NCI-H524 treated with DMSO at 0.1 percent for 48 hours (cell line): ENCODE results near the gene C6orf62.
"Not testable (repeated sequence)": the region's sequence is repeated elsewhere in the genome, so short reads cannot be mapped to it uniquely, and the experiment has no call there.

Source experiments
- DNase-seq: peaks from one replicate; lab custom pipeline; 2025; lab: John Stamatoyannopoulos, UW

The C6orf62 gene

GRCh38 chr6:24719125-24719971 lies at the start of gene C6orf62:
Gene C6orf62 (minus strand): TSS chr6:24719154. CDS start chr6:24718668, 486 bp downstream.
- DNase-seq = no peak

- no peak for DNase-seq
Observed at GRCh38 chr6:24768361-24768760, 49.4 kb upstream of the C6orf62 start.

DNA sequence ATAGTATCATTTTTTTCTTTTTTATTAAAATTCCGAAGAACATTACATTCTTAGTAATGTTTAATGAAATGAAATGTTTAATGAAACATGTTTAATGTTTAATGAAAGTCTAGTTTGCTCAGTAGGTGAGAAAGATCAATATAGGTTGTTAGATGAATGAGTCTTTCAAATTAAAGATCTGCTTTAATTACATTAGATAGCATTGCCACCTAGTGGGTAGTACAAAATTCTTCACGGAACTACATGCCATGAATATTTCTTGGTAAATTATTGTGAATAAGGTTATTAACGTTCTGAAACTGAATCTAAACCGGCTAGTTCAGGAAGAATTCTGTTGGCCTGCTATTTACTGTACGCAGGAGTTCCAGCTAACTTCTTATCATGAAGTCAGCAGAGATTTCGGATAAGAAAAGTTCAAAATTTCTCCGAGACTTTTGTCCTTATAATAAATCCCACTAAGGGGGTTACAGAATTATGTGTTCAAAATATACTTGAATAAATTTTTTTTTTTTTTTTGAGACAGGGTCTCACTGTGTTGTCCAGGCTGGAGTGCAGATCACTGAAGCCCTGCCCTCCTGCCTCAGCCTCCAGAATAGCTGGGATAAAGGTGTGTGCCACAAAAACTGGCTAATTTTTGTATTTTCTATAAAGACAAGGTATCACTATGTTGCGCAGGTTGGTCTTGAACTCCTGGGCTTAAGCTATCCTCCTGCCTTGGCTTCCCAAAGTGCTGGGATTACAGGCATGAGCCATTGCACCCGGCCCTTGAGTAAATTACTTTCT lies 47.9 kb upstream of the C6orf62 start:
- no peak for DNase-seq

- not testable (repeated sequence) for DNase-seq
Observed at GRCh38 chr6:24765968-24766367, 47.0 kb upstream of the C6orf62 start.

DNA sequence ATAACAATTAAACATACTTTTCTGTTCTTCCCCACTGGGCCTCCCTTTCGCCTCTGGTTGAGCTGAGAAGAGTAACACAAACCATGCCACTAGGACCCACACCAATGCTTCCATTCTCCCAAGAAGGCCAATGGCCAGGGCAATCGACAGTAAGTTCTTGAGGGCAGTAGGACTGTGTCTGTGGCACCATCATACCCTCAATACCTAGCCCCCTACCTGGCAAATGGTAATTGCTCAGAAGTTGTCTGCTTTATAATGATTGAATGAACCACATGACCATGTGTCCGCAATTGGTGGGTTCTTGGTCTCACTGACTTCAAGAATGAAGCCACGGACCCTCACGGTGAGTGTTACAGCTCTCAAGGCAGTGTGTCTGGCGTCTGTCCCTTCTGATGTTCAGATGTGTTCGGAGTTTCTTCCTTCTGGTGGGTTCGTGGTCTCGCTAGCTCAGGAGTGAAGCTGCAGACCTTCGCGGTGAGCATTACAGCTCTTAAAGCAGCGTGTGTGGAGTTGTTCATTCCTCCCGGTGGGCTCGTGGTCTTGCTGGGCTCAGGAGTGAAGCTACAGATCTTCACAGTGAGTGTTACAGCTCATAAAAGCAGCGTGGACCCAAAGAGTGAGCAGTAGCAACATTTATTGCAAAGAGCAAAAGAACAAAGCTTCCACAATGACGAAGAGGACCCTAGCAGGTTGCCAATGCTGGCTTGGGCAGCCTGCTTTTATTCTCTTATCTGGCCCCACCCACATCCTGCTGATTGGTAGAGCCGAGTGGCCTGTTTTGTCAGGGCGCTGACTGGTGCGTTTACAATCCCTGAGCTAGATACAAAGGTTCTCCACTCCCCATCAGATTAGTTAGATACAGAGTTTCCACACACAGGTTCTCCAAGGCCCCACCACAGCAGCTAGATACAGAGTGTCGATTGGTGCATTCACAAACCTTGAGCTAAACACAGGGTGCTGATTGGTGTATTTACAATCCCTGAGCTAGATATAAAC lies 46.2 kb upstream of the C6orf62 start:
- DNase-seq = not testable (repeated sequence)

DNA sequence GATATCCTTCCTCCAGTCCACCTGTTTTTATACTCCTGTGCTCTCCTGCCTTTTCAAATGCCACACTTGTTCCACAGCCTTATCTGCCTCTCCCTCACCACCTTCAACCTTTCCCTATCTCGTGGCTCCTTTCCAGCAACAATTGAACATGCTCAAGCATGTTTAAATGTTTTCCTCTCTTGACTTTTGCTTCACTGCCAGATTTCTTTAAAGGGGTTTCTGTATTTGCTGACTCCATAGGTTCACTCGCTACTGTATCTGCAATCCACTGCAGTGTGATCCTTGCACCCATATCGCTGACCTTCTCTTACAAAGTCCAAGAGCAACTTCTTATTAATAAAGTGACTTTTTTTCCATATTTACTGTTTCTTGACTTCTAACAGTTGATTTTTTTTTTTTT lies 44.6 kb upstream of the C6orf62 start:
- DNase-seq = no peak

DNA sequence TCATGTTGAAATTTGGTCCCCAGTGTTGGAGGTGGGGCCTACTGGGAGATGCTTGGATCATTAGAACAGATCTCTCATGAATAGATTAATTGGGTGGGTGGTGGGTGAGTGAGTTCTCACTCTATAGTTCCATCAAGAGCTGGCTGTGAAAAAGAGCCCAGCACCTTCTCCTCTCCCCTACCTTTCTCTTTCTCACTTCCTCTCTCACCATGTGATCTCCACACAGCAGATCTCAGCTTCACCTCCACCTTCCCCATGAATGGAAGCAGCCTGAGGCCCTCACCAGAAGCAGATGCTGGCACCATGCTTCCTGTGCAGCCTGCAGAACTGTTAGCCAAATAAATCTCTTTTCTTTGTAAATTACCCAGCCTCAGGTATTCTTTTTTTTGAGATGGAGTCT lies 42.9 kb upstream of the C6orf62 start:
- DNase-seq = no peak

GRCh38 chr6:24761193-24761835 lies 42.4 kb upstream of the C6orf62 start:
- no peak for DNase-seq

DNA sequence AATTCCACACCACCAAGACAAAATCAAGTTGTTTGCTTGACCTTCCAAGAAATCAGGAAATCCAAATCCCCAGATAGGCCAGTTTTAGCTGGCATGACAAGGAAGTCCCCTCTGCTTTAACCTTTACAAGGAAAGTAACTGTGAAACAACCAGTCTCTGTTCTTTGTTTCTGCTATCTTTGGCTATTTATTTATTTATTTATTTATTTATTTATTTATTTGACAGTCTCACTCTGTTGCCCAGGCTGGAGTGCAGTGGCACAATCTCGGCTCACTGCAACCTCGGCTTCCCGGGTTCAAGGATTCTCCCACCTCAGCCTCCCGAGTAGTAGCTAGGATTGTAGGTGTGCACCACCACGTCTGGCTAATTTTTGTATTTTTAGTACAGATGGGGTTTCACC lies 41.3 kb upstream of the C6orf62 start:
- DNase-seq = no peak

DNA sequence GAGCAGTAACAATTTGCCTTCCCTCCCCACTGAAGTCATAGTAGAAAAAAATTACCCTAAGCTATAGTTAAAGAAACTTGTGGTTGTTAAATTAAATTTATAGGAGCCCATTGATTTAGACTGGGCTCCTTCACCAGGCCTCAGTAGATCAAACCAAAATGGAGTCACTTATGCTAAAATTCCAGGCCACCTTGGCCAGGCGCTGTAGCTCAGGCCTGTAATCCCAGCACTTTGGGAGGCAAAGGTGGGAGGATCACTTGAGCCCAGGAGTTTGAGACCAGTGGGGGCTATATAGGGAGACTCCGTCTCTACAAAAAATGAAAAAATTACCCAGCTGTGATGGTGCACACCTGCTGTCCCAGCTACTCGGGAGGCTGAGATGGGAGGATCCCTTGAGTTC lies 40.8 kb upstream of the C6orf62 start:
- DNase-seq = no peak

- no peak for DNase-seq
Observed at GRCh38 chr6:24757611-24758010, 38.7 kb upstream of the C6orf62 start.

- no peak for DNase-seq
Observed at GRCh38 chr6:24755279-24755678, 36.3 kb upstream of the C6orf62 start.

GRCh38 chr6:24754378-24754777 lies 35.4 kb upstream of the C6orf62 start:
- not testable (repeated sequence) for DNase-seq

DNA sequence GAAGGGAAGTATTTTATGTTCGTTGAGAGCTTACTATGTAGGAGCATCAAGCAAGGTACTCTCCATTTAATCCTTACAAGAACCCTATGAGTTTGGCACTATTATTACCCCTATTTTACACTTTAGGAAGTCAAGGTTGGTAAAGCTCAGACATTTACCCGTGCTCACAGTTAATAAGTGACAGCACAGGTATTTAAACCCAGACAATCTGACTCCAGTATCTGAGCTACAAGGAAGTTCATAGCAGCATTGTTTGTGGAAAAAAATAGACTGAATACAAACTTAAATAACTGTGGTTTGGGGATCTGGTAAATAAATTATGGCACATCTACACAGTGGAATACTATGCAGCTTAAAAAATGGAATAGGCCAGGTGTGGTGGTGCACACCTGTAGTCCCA lies 34.6 kb upstream of the C6orf62 start:
- DNase-seq = no peak

DNA sequence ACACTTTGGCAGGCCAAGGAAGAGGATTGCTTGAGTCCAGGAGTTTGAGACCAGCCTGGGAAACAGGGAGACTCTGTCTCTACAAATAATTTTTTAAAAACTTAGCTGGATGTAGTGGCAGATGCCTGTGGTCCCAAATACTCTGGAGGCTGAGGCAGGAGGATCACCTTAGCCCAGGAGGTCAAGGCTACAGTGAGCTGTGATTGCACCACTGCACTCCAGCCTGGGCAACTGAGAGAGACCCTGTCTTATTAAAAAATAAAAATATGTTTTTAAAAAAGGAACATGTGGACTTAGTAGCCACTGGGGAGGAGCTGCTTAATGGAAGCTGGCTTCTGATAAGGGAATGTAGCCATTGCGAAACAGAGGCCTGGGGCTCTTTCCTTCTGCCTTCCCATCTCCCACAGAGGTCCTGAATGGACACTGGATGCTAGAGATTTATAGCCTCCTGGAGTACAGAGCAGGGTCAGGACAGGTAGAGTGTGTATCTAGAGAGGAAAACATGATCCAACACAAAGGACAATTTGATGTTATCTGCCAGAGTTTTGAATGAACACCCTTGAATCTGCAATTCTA lies 34.1 kb upstream of the C6orf62 start:
- no peak for DNase-seq

- DNase-seq = no peak
Observed at GRCh38 chr6:24752503-24752902, 33.5 kb upstream of the C6orf62 start.

- DNase-seq = not testable (repeated sequence)
Observed at GRCh38 chr6:24750878-24751277, 31.9 kb upstream of the C6orf62 start.

DNA sequence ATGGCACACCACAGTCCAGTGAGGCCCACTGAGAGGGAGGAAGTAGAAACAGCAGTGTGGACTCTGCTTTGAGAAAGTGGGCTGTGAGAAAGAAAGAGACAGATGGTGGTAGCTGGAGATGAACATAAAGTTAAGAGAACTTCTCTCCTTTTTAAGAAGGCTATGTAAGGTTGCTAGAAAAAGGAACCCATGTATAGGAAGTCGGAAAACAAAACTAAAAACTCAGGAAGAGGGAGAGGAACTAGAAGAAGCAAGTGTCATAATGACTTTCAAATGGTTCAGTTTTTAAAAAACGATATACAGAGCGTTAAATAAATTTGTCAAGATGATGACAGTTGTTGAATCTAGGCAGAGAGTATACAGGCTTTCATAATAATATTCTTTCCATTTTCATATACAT lies 30.3 kb upstream of the C6orf62 start:
- no peak for DNase-seq

DNA sequence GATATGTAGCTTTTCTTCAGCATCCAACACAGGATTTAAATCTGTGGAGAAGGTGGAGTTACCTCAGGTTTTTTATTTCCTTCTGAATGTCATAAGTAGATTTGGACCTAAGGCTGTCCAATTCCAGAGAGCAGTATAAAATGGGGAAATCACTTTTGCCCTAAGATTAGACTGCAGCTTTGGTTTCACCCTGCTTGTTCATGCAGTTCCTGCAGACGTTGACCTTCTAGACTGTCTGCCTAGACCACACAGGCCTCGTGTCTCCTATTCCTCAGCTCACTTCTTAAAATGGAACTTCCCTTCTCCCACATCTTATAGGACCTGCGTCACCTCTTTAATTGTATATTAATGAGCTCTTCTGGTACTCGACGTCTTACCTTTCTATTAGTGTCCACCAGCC lies 26.0 kb upstream of the C6orf62 start:
- DNase-seq = no peak

DNA sequence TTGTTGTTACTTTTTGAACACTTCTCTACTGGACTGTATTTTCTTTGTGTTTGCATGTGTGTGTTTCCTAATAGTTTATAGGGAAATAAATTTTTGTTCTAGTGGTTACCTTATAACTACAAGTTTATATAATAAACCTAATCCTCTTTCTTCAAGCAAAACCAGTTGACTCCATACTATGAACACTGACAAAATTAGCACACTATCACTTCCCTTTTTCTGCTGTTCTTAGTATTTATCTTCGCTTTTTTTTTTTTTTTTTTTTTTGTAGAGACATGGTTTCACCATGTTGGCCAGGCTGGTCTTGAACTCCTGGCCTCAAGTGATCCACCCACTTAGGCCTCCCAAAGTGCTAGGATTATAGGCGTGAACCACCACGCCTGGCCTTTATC lies 25.0 kb upstream of the C6orf62 start:
- no peak for DNase-seq

DNA sequence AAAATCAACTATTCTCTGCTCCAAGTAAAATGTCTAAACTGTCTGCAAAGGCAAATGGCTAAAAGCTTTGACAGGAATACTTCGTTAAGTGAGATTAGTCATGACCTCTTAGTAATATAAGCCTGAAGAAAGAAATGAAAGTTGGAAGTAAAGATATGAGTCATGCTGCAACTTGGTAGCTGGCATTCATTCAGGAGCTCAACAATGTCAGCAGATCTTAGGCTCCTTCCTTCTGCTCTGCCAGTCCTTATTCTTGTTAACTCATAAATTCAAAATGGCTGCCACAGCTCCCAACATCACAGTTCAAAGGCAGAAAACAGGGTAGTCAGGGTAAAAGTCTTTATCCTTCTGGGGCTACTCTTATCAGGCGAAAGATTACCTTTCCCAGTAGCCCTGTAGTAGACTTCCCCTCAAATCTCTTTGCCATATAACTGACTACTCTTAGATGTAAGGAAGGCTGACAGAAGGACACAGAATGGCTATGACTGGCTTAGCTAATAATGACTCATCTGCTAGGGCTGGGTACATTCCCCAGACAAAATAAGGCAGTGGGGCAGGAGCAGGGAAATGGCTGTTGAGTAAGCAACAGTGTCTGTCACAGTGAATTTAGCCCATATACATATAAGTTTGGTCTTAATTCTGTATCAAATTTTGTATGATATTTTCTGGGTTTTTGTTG lies 24.4 kb upstream of the C6orf62 start:
- no peak for DNase-seq
